Fibroblast of skin of right biceps (primary cell): ENCODE data around the gene PLPP3.

Source experiments
- DNase-seq: peaks from one replicate; pipeline ENCODE4 v3.0.0-alpha.2; 2013

Gene PLPP3

DNA sequence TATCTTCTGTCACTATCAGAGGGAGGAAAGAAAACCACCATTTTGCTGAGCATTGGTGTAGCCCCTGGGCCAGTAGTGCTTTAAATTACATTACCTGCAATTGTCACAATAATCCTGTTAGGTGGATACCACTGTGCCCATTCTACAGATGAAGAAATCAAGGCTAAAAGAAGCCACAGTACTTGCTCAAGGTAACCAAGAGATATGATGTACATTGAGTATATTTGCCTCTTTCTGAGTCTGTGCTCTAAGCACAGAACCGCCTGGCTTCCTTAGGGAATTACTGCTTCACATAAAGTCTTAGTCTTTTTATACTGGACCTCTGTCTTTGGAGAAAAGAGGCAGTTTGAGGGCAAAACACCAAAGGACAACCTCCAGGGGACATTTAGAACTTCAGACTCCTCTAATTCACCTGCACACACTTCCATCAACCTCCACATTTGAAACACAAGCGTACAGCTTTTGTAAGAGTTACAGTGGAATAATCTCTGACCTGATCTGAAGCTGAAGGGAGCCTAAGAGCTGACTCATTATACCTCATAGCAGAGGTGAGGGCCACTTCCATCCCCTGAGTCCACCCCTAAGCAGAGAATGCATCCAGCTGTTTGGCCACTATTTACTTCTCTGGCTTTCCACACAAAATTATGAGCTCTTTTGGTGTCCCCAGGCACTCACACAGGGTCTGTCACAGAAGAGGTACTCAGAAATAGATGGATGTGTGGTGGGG, 61.8 kb downstream of the PLPP3 start:
- no peak for DNase-seq

DNA sequence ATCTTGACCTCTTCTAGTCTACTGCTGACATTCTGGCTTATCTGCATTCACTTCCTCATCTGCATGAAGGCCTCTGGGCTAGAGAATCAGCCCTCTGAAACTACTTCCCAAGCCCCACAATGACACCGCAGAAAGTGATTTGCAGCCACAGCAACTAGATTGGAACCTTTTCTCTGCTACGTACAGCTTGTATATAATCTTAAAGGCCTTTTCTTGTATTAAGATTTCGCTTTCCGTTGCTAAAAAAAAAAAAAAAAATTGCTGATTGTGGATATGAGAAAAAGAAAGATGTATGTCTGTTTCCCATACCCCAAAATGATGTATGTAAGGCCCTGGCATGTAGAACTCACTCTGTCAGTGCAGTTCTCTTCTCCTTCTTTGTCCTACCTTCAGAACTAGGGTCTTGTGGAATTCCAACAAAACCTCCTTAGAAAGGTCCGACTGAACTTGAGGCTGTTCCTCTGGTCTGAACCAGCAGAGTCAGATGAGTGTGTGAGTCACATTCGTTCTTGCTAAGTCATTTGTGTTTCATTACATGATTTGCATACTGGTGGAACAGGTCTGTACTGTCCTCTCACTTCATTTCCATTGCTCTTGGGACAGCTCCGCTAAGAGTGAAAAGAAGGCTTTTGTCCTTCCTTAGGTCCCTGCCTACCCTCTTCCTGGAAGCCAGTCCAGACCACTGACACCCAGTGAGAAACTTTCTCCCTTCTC, 62.7 kb downstream of the PLPP3 start:
- peak; percentile 51 for DNase-seq

DNA sequence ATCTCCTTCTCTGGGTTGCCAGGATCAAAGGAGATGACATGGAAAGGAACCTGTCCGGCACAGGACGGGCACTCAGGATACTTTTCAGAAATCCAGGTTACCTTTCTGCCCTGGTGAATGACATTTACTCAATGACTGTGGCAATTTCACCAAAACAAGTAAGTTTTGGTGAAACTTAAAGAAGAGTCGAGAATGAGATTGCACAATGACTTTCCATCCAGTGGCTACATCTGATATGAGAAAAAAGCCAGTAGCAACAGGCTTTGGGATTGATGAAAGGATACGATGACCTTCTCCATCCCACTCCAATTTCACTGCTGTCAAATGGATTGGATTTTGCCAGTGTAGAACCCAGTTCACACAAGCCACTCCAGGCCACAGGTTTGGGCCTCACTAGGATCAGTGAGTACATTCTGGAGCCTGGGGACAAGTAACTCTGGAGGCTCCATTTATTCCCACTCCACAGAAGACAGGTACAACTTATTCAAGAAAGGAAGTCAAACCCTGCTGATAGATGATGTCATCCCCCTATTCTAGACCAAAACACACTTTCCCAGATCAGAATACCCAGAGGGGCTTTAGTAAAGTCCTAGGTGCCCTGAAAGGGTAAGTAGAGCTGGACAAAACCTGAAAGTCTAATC, 63.3 kb downstream of the PLPP3 start:
- no peak for DNase-seq

DNA sequence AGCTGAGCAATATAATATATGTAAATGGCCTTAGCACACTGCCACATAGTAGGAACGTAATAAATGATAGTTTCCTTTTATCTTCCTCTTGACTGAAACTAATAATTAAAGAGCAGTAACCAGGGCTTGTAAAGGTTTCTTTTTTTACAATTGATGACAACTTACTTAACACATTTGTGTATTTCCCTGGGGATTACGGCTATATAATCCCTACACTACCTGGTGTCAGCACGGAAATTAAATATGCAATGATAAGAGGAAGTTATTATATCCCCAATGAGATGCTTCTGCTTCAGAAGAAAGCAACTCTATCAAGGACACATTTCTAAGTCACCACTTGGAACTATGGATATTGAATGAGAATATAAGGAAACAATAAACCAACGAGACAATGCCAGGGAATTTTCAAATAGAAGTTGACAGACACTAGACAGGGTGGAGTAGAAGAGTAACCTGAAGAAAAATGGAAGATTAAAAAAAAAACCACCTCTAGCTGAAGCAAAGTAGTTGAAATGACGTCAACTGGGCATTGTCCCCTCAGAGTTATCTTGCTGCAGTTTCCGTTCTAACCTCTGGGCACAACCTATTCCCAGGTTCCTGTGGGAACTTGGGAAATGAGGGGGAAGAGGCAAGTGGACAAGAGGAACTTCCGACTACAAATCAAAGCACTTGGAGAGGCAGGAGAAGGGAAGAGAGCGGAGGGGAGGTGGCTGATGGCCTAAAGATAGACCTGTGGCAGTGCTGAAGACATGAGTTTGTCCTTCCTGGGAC, 66.5 kb downstream of the PLPP3 start:
- DNase-seq, result no peak

DNA sequence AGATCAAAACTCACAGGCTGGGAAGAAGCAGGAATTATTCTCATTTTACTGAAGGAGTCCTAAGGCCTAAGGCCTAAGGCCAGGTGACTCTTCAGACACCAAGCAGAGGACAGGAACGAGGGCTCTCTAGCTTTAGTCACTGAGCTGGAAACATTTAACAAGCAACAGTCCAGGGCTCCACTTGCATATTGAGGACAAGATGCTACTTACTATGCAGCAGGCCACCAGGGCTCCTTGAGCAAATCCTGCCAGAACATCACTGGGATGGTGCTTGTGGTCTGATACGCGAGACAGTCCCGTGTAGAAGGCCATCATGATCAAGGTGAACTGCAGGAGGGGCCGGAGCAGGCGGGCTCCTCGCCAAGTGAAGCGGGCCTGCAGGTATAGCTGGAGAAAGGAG, 67.6 kb downstream of the PLPP3 start:
- no peak for DNase-seq

DNA sequence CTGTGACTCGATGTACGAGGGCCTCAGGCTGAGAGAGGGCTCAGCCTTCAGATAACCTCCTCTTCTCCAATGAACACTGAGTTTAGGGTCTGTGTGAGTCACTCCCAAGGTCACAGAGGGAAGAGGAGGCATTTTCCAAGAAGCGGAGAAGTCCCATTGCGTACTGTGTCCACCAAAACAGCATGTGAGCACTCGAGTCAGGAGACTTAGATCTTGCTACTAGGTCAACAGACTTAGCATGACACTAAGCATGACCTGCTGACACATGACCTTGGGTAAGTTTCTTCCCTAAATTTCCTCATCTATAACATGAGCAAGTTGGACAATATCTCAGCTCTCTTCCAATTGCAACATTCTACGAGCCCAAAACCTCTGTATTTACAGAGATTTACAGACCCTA, 68.0 kb downstream of the PLPP3 start:
- DNase-seq, result no peak

DNA sequence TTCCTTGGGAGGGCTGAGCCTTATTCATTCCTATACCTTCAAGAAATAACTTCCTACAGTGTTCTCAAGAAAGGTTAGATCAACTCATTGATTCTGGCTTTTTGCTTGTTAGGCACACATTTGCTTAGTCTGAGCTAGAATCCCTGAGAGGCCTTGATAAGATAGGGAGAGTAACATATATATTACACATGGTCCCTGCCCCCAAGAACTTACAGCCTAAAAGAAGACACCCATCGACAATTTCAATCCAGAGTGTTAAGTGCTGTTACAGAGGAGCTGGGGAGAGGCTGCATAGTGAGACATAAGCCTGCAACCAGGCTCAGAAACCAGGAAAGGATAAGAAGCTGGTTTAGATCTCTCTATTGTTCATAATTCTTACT, 68.7 kb downstream of the PLPP3 start:
- no peak for DNase-seq

DNA sequence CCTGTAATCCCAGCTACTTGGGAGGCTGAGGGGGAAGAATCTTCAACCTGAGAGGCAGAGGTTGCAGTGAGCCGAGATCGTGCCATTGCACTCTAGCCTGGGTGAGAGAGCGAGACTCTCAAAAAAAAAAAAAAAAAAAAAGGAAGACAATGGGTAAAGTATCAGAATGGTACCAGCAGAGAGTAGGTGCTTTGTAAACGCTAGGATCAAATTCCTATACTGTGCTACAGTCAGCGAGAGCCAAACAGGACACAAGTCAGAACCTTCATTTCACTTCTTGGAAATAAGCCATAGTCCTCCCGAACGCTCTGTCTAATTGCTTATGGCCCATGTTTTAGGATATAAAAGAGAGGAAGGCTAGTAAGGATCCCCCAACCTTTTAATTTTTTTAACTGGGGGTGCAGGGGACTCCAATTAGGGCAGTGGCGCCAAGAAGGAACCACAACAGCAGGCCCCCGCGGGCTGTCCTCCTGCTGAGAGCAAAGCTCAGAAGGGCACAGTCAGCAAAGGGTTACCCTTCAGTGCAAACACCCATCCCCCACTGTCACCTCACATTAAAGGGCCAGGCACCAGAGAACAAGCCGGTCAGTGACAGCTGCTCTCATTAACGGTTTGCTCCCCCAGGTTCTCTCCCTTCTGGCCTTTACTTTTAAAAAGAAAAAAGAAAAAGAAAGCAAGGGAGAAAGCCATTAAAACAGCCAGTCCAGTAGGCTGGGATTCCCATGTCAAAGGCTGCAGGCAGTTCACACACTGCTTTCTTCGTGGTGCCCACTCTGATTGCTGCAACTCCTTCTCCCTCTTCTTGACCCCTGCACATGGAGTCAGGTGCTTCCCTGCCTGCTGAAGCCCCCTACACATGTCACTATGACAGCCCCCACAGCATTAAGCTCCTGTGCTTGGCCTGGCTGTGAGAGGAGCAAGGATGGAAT, 69.4 kb downstream of the PLPP3 start:
- no peak for DNase-seq

DNA sequence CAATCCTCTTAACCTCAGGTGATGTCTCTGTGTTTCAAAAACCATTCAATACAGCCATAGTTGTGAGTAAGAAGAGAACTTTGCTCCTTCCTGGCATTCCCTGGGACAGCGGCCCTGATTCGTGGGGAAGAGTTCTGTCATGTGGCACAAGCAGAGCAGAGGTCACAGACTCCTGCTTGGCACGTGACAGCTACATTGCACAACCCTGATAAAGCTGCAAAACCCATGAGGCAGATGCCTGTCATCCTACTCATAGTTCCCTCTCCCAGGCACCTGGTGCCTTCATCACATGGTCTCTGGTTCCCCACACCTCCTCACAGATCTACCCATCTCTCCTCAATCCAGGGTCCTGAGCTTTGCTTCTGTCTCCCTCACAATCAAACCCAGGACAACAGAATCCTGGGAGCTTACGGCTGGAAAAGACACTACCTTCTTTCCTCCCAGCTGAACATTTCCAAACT, 70.8 kb downstream of the PLPP3 start:
- DNase-seq, result peak; percentile 33

DNA sequence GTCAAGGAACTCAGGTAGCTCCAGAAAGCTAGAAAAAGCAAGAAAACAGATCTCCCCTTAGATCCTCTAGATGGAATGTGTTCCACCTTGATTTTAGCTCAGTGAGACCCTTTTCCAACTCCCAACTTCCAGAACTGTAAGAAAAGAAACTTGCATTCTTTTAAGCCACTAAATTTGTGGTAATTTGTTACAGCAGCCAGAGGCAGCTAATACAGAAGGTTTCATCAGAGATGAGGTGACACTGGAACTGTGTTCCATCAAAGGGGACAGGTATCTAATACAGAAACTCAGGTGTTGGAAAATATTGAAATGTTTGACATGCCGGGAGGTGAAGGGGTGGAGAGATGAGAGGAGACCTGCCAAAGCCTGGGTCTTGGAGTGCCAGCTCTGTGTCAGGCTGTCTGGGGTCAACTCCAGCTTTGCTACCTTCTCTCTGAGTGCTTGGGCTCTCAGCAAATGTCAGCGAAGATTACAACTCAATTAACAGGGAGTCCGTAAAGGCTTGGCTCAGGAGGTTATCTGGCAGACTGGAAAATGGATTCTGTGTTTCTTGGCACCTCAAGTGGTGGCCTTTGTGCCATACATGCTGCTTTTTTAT, 71.3 kb downstream of the PLPP3 start:
- no peak for DNase-seq

DNA sequence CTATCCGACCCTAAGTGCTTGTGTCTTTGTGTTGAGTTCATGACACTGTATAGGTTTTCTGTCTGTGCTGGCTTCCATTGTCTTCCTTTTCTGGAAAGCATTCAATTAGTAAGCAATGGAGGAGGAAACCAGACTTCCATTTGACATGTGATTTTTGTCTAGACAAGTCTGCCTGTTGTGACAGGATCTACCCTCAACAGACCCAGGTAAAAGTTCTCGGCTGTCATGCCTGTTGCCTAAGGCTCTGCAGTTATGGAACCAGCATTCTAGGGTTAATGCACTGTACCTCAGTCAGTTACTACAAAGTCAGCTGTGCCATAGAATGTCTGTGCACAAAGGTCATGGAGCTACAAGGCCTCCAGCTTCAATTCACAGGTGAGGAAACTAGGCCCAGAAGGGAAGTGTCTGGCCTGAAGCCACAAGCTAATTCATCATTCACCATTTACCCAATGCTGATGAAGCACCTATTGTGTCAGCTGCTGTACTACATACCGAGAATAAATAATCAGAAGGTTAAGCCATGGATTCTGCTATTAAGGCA, 72.3 kb downstream of the PLPP3 start:
- DNase-seq, result no peak

DNA sequence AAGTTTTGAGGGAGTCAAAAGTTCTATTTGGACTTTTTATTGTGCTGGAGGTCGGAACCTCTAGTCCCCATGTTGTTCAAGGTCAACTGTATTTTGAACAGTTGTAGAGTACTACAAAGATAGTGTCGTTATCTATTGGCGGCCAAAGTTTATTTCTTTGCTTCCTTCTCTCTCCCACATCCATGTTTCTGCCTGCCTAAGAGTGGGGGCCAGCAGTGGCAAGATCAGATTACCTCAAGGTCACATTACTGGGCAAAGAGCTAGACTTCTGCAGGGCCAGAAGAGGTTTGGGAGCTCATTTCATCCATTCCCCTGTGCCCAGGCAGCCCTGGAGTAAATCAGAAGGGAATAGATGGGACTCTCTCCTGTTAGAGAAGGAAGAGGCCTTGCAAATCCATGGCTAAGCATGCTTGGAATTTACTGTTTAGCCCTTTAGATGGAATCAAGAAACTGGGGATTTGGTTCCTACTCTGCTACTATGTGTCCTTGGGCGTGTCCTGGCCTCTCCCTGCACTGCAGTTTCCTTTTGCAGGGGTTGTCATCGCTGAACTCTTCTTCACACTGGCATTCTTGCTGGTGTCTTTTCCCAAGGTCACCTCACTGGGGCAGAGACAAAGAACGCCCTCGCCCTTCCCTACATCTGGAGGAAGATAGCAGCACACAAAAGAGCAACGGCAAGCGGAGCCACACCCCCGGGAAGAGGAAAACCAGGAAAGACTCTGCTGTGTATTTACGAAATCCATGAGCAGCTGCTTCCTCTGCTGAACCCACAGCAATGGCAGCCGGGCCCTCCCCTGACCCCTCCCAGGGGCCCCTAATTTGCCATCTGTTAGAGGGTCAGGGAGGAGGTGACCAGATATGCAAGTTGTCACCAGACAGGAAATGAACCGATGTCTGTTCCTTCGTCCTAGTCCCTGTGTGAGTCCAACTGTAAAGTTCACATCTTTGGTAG, 73.3 kb downstream of the PLPP3 start:
- DNase-seq, result no peak

DNA sequence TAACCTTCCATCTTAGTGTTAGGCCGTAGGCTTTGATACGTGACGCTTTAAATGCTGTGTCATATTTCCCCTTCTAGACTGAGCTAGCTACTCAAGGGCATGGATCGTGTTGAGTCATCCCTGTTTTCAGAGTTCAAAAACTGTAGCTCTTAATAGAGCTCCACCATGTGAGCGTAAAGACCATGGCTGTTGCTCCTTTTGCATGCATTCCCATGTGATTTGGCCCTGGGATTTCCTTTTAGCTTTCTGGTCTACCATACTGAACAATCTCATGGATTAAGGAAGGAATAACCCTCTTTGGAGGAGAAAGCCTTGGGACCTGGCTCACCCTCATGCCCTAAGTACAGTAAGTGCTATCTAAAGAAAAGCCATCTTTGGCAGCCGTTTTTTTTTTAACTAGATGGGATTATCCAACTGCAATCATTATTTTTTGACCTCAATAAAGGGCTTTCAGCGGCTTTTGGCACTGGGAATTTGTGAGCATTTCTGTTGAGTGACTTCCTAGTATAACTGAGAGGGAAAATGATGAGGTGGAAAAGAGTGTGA, 76.6 kb downstream of the PLPP3 start:
- DNase-seq, result peak; percentile 78

DNA sequence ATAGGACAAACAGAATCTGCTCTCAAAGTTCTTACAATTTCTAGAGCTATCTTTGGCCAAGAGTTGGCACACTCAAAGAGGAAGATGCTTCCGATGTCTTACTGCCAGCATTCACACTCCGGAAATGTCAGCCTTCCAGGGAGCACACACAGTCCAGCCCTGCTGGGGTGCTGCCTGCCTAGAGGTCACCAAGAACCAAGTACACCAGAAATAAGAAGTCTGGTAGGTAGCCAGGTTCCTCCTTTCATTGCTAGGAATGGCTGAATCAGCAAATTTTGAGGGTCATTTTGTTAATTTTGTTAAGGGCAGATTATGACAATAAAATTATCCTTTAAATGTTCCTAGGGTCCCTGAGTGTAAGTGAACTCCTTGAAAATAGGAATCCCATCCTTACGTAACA, 77.5 kb downstream of the PLPP3 start:
- DNase-seq, result no peak

DNA sequence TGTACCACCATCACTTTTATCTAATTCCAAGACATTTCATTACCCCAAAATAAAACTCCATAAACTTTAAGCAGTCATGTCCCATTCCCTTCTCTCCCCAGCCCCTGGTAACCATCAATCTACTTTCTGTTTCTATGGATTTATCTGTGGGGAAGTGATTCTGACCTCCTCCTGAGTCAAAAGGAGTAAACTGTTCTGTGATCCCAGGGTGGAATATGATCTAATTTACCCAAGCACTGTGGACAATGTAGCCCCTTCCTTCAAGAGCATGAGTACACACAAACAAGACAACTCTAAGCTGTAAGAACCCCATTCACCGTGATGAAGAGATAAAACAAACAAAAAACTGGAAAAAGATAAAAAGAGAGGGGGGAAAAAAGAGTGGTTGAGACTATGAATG, 77.9 kb downstream of the PLPP3 start:
- no peak for DNase-seq

DNA sequence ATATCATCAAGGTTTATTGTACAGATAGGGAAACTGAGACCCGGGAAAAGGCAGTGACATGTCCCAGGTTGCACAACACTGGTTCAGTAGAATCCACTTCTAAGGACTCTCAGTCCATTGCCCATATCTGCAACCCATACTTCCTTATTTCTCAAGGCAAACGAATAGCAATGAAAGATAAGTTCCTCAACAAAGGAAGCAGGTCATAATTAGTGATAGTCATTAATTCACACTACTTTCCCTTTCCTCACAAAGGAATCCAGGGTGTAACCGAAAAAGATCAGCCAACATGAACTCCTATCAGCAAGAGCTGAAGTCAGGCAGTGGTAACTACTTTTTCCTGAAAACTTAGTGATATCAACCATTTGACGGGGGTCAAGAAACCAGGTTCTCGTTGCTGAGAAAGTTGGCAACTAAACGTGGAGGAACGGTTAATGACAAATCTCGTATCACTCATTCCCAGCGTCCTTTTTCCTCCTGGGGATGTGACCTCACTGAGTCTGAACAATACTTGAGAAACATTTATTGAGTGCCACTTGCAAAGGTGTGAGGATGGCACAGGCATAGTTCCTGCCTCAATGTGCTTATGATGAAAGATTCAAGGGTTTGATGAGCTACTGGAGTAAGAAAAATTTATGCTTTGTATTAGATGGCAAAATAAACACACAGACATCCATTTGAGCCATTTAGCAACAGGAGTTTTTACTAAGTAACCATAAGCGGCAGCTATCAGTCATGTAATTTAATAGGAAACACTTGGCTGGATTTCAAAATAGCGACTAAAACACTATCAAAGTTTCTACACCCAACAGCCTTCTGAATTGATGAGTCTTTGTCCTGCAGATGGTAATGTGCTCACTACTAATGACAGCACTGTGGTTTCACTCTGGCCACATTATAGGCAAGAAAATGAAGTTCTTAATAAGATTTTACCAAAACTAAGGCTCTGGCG, 82.3 kb downstream of the PLPP3 start:
- DNase-seq, result peak; percentile 29

DNA sequence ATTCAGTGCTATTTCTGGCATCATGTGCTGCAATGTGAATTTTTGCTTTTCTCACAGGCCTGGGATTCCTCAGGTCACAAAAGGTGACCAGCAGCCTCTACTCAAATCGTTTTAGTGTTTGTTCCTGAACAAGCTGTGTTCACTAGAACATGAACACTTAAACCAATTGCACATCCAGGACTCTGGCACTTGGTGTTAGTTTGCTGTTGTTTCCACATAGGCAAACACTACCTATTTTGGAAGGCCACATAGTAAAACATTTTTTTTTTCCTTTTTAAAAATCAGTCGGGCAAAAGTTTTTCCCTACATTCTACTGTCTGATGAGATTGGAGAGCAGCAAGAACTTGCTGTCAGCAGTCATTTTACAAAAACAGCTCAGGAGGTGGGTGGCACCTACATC, 83.2 kb downstream of the PLPP3 start:
- no peak for DNase-seq

DNA sequence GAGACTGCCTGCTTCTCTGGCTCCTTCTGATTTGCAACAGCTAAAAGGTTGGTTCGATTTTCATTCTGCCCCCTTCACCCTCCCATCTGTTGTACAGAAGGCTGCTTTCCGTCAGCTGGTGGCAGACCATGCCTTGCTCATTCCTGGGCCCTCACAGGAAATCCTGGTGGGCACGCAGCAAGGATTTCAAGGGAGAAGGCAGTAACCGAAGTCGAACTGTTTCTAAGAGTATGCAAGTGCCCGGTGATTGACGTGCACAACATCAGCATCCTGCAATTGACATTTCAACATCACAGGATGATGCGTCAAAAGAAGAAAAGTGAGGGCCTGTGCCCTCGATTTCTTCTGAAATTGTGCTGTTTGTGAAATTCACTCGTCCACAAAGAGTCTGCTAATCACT, 83.8 kb downstream of the PLPP3 start:
- no peak for DNase-seq

DNA sequence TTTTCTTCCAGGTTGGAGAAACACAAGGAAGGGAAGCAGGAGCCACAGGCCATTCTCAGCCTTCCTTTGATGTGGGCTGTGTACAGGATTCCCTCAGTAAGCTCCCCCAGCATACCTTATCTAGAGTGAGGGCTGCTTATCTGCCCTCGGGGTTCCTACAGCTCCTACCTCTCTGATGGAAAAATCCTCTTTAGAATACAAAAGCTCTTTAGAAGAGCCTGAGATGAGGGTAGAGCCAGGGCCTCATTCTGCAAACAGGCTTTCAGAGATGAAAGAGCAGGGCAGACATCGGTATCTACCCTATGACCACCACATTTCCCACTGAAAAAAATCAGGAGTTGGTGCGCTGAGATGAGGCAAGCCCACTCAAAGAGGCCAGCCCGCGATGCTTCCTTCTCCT, 85.1 kb downstream of the PLPP3 start:
- no peak for DNase-seq
